ENCODE results near the gene MAP2K5.
"Not testable (repeated sequence)": the region's sequence is repeated elsewhere in the genome, so short reads cannot be mapped to it uniquely, and the experiment has no call there.

MAP2K5 gene

DNA sequence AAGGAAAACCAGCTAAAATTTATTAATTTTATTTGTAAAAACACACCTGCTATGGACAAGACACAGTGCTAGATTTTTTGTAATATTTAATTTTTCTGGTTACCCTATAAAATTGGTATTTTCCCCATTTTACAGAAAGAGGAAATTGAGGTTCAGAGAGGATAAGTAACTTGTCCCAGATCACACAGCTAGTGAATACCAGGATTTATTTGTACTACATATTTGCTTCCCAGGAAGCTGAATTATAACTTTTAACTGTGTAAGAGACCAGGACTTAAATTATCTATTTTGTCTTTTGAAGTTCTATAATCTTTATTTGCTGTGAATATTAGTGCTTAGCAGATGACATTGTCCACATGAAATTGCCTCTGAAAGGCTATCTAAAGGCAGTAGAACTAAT is 49.7 kb downstream of the MAP2K5 start:
- no peak for DNase-seq (ENCODE audit: low read depth in 2 of 2, low spot score in 1 of 2)

DNA sequence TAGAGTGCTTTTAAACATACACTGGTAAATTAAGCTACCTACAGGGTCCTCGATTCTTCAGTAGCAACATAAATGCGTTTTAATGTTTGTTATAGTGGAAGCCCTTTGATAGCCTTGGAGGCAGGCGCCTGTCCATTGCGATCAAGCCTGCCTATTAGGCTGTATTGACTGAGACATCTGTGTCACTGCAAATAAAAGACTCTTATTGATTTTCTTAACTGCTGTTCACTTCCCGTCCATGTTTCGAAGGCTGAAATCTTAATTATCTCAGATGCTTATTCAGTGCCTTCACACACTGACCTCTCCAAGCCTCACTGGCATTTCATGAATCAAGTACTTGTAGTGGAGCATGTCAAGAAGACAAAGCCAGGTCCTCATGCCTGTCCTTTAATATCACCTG is 51.1 kb downstream of the MAP2K5 start:
- DNase-seq (ENCODE audit: low read depth in 2 of 2, low spot score in 1 of 2), result no peak

DNA sequence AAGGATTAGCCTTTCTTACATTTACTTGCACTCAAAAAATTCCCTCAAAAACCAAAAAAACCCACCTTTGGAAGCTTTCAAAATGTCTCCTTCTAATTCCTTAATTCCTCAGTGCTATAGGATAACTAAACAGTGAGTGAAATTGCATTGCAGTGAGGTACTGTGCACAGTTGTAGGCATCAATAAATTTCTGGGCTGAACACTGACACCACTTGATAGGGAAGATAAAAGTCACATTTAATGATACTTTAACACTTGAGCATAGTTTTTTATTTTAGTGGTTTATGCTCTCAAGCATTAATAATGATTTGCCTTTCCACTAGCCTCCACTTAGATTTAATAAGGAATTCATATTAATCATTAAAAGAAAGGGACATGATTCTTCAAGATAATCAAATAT is 52.3 kb downstream of the MAP2K5 start:
- DNase-seq (ENCODE audit: low read depth in 2 of 2, low spot score in 1 of 2), result no peak

DNA sequence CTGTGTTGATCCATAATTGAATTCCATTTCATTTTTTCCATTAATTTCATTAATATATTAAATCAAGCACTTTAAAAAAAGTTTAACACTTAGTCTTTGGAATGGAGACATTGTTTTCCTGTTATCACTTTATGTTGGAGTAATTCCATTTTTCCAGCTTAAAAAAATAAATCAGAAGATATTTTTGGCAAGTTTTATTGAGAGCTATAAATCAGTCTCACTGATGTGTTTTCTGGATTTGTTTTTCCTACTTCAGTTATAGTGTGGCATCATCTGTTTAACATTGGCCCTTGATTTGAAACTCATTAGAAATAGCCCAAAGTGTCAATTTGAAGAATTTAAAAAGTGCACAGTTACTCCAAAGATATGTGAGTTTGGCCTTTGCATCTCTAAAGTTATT is 53.1 kb downstream of the MAP2K5 start:
- DNase-seq (ENCODE audit: low read depth in 2 of 2, low spot score in 1 of 2), result no peak

DNA sequence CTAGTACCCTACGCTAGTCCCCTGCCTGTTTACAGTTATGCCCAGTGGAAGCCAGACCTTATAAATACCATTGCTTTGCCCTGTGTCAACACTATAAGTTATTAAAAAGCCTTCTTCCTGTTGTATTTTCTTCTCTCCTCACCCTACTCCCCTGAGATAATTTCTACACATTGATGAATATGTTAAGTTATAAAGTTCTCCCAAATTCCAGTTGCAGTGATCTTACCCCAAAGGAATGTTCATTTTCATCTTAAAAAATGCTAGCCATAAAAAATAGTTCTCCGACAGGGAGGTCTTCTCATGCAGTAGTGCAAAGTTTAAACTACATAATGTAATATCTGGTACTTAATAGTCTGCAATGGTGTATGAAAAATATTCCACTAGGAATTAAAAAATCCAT is 58.6 kb downstream of the MAP2K5 start:
- no peak for DNase-seq (ENCODE audit: low read depth in 2 of 2, low spot score in 1 of 2)

DNA sequence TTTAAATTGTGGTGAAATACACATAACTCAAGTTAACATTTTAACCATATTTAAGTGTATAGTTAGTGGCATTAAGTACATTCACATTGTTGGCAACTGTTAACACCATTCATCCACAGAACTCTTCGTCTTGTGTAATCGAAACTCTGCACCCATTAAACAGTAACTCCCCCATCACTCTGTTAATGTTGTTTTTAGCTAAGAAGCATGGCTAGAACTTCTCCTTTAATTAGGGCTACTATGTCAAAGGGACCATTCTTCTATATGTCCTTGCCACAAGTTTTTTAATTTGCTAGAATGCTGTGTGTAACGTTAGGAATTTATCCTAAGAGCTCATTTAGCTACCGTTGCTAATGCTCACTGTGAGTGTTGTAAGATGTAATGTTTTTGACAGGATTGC is 60.6 kb downstream of the MAP2K5 start:
- no peak for DNase-seq (ENCODE audit: low read depth in 2 of 2, low spot score in 1 of 2)

DNA sequence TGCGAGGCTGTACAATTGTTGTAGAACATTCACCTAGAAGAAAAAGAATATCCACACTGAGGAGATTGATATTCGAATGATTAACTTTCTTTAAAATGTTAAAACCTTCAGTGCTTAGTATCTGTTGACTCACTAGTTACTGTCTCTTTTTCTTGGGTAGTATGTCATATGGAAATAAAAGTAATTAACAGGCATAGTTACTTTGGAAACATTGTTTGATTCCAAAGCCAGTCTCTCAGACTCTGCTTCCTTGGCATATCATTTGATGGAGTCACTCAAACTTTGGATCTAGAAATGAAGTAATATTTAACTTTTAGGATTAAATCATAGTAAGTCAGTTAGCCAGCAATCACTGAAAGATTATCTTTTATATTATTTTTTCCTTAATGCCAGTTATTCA is 63.4 kb downstream of the MAP2K5 start:
- DNase-seq (ENCODE audit: low read depth in 2 of 2, low spot score in 1 of 2), result no peak

DNA sequence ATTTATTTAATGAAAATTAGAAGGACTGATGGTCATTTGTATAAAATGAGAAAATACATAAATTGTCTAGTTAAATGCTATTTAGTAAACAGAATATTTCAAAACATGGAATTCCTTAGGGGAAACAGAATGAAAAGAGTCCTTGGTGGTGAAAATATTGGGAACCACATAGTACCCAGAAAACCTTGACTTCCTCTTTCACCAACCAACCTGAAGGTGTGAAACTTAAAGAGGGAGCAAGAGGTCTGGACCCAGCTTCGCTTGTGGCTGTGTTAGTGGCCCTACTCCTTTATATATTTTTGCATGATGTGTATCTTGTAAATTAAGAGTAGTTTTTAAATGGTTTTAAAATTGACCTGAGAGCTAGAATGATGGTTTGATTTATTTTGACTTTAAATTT is 64.2 kb downstream of the MAP2K5 start:
- DNase-seq (ENCODE audit: low read depth in 2 of 2, low spot score in 1 of 2), result no peak

DNA sequence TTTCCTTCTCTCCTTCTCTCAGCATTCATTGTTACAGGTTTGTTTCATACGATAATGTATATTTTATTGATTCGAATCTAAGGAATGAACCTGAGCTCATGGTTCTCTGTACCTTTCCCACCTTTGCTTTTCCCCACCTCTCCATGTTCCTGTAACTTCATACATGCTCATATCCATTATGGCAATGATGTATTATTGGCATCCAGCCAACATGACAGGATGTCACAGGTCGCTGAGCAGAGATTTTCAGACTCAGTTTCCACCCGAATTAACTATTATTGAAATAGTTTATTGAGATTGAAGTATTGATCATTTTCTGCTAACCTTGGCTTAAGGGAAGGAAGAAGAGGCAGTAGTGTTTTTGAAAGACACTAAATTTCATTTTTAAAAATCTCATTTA is 64.8 kb downstream of the MAP2K5 start:
- no peak for DNase-seq (ENCODE audit: low read depth in 2 of 2, low spot score in 1 of 2)

DNA sequence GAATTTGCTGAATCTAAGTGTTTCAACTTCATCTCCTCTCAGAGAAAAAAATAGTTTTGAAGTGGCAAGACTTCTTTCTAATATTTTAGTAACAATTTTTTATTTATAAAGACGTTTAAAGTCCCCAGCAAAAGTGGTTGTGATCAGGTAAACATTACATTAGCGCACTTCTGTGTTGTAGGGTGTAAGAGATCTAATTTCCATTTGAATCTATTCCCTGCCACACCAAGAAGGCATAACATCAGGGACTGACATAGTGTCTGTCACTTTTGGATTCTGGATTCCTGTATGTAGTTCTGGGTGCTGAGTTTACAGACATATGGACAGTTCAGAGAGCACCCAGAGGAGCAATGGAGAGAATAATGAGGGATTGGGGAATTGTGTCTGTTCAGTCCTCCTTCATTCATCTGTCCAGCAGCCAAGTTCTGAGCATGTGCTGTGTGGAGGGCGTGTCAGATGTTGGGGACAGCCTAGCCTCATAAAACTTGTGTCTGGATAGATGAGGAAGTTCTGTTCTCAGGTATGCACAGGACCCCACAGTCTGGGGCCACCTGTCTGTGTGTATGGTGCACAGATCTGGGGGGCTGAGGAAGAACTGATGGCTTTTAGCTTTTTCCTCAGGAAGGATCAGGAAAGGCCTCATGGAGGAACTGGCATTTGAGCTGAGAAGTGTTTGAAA is 65.6 kb downstream of the MAP2K5 start:
- DNase-seq (ENCODE audit: low read depth in 2 of 2, low spot score in 1 of 2), result no peak

DNA sequence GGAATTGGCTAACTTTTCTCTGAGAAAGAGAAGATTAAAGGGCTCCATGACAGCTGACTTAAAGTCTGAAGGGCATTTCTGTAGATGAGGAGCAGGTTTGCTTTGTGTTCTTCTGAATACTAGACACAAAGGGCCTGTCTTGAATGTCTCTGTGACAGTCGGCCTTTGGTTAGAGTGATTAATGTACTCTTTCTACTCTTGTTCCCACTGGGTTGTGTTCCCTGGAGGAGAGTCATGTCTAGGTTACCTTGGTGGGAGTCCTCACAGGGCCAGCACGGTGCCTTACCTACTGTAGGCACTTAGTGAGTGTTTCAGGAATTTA is 66.1 kb downstream of the MAP2K5 start:
- DNase-seq (ENCODE audit: low read depth in 2 of 2, low spot score in 1 of 2), result no peak

DNA sequence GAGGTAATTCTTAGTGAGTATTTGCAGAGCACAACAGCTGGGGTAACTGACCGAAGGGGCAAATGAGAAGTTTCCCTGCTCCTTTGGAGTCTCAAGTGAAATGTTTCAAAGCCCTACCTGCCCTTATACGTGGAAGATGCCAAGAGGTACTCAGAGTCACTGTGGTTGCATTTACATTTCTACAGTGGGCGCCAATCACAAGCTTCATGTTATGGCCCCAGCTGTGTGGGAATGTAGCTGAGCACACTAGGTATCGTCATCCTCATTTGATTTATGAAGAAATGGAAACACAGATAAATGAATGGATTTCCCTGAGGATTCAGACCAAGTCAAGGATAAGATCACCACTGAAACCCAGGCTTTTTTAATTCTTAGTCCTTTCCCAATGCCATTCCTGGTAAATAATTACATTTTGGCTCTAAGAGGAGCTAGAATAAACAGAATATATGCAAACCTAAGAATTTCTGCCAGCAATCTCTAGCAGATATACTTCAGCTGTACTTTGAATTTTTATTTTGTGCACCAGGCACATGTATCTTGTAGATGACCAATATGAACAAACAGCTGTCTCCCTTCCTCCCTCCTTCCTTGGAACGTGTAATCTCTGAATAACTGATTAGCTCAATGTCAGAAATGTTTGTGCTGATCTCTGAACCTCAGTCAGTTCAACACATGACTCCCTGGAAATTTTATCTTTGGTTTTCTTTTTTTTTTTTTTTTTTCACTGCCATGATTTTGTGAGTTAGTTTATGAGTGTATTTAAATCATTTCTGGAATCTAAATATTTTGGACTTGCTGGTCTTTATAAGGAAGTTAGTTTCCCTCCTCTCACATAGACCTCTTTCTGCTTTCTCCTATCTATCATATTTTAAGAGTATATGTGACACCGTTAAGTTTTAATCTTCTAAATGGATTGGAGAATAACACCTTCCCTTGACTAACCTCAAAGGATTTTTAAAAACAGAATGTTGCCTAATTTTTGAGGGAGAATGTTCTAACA is 69.2 kb downstream of the MAP2K5 start:
- no peak for DNase-seq (ENCODE audit: low read depth in 2 of 2, low spot score in 1 of 2)

DNA sequence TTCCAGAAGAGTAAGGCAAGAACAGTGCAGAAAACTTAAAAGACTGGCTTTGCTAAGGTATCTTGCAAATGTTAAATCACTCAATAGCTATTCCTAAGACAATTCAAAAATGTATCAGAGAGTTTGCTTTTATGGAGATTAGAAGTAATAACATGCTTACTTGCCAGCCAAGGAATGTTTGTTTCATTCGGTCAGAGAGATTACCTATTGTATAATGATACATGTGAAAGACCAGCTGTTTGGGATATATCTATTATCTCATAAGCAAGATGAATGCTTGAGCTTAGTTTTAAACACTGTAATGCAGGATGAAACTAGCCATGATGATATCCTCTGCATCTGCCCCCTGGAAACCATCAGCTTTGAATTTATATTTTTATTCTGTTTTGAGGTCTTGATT is 70.7 kb downstream of the MAP2K5 start:
- DNase-seq (ENCODE audit: low read depth in 2 of 2, low spot score in 1 of 2), result no peak

DNA sequence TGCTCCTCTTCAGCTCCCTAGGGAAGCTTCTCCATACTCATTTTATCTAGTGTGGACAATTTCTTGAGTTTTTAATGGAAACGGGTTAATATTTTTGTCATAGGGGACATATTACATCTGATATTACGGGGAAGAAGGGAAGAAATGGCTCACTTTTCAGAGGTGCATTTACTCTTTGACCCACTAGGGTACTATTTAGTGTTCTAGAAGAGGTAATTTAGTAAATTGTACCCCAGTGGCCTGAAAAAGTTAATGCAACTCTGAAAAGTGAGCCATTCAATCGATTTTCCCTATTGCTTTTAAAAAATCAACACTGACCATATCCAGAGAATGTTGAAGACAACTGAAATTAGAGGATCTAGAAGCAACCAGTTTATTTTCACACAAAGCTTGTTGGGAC is 71.2 kb downstream of the MAP2K5 start:
- DNase-seq (ENCODE audit: low read depth in 2 of 2, low spot score in 1 of 2), result no peak

DNA sequence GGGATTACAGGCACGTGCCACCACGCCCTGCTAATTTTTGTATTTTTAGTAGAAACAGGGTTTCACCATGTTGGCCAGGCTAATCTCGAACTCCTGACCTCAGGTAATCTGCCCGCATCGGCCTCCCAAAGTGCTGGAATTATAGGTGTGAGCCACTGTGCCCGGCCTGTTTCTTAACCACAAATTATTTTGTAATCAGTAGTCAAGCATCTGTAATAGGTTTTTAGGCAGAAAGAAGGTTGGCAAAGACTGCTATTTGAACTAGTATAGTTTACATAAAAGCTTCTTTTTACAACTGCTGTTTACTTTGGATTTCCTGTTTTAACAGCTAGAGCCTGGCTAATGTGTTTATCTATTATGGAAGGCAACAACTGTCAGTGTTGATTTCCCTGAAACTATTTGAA is 72.6 kb downstream of the MAP2K5 start:
- DNase-seq (ENCODE audit: low read depth in 2 of 2, low spot score in 1 of 2), result not testable (repeated sequence)

DNA sequence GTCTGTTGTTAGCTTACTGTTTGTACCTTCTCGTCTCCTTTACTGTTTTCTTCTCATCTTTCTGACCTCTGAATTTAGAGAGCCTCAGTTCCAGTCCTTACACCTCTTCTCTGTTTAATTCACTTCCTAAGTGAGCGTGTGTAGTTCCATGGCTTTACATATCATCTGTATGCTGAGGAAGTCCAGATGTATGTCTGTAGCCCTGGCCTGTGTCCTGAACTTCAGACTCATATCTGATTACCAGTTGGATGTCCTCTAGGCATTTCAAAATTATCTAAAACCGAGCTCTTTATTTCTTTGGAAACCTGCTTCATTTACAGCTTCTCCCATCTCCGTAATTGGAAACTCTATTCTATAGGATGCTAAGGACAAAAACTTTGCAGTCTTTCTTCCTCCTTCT is 75.8 kb downstream of the MAP2K5 start:
- no peak for DNase-seq (ENCODE audit: low read depth in 2 of 2, low spot score in 1 of 2)

DNA sequence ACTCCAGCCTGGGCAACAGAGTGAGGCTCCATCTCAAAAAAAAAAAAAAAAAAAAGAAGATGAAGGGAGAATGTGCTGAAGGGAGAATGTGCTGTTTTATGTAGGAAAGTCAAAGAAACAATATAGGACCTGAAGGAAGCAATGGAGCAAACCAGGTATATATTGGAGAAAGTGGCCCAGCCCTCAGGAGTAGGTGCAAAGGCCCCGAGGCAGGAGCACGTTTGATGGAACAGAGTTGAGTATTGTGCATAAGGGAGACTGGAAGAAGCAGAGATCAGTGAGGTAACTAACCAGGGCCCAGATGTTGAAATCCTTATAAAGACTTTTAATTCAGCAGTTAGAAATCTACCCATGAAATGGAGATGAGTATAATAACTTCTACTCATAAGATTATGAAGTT is 79.6 kb downstream of the MAP2K5 start:
- DNase-seq (ENCODE audit: low read depth in 2 of 2, low spot score in 1 of 2), result no peak

DNA sequence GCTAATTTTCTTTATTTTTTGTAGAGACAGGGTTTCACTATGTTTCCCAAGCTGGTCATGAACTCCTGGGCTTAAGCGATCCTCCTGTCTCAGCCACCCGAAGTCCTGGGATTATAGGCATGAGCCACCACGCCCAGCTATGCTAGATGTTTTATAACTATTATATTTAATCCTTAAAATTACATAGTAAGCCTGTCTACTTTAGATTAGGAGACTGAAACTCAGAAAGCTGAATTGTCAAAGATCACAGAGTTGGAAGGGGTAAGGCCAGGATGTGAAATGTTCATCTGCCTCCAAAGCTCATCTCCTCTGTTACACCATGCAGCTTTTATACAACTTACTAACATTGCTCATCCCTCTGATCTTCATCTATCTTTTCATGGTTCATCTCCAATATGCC is 89.8 kb downstream of the MAP2K5 start:
- DNase-seq (ENCODE audit: low read depth in 2 of 2, low spot score in 1 of 2), result no peak

DNA sequence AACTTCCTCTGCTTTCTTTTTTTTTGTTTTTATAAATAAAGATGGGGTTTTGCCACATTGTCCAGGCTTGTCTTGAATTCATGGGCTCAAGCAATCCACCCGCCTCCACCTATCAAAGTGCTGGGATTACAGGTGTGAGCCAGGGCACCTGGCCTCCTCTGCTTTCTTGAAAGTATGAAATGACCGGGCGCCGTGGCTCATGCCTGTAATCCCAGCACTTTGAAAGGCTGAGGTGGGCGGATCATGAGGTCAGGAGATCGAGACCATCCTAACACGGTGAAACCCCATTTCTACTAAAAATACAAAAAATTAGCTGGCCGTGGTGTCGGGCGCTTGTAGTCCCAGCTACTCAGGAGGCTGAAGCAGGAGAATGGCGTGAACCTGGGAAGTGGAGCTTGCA is 93.4 kb downstream of the MAP2K5 start:
- DNase-seq (ENCODE audit: low read depth in 2 of 2, low spot score in 1 of 2), result not testable (repeated sequence)

DNA sequence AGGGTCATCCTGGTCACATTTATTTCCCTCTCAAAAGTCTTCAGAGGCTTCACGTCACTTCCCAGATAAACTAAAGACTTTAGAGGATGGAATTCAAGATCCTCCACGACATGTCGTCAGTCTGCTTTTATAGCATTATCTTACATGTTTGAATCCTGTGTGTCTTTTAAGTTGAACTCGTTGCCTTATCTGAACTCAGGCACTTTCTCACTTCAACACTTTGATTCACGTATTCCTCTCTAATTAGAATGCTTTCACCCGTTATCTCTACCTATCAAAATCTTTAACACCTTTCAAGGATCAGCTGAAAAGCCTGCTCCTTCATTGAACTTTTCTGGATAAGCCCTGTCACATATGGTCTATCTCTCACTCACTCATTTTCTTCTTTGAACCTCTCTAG is 97.1 kb downstream of the MAP2K5 start:
- DNase-seq (ENCODE audit: low read depth in 2 of 2, low spot score in 1 of 2), result no peak

DNA sequence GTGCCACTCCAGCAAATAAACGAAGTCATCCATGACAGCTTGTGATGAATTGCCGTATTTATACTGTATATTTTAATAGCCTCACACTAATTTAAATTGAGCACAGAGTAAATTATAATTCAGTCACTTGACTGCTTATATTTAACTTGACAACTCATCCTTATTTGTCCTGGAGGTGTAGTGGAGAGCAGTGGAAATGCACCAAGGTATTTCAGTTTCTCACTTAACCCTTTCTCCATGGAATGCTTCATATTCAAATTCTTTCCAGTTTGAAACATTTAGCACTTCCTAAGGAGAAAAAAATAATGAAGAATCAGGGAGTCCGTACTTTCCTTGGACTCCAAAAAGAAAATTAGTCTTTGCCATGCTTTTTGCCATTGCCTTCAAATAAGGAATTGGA is 99.0 kb downstream of the MAP2K5 start:
- no peak for DNase-seq (ENCODE audit: low read depth in 2 of 2, low spot score in 1 of 2)

DNA sequence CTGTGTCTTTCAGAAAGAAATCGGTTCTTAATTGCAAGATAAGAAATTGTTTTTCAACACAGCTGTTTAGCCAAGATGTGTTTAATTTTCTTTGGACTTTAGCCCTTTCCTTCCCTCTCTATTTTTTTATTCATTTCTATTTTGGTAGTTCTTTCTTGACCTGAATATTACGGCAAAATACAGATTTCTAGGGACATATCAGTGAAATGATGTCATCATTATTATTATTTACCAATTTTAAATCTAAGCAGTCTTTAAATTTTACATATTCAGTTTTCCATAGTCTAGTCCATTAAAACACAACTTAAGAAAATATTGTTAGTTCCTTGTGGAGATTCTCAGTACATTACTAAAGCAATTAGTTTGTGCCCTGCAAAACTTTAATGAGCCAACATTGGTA is 104.3 kb downstream of the MAP2K5 start:
- DNase-seq (ENCODE audit: low read depth in 2 of 2, low spot score in 1 of 2), result no peak

DNA sequence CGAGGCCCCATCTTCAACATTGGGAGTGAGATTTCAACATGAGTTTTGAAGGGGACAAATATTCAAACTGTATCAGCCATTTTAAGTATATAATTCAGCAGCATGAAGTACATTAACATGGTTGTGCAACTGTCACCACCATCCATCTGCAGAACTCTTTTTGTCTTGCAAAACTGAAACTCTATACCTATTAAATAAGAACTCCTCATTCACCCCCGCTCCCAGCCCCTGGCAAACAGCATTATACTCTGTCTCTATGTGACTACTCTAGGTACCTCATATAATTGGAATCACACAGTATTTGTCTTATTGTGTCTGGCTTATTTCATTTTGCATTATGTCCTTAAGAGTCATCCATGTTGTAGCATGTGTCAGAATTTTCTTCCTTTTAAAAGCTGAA is 110.1 kb downstream of the MAP2K5 start:
- DNase-seq (ENCODE audit: low read depth in 2 of 2, low spot score in 1 of 2), result no peak
